Measurements from ENCODE around the gene RHEB. TPM values are rescaled to one million over a fixed set of nuclear protein-coding genes. Genes with fewer than 3 reads are reported as not detected.

RHEB gene
- total RNA-seq, 1 experiment from 2014 or later: 87.0 TPM

GRCh38 chr7:151511946-151512345, 7.7 kb downstream of the RHEB start:
- no peak overlapping the region for H3K4me2 ChIP-seq (ENCODE audit: low read length)
- H3K9me2 ChIP-seq (replicated peaks; ENCODE audit: low read length): no peaks in the 10 kb centered on the region
- peaks cover 100% of the 10 kb centered on the region for H3K79me2 ChIP-seq (ENCODE audit: low read length)
- H4K20me1 ChIP-seq (ENCODE audit: low read length): peaks cover 97% of the 10 kb centered on the region
- H3F3A ChIP-seq (ENCODE audit: low read length, unreplicated experiment): no peaks in the 10 kb centered on the region
- BruUV-seq (replicated peaks): no TSS peak
- H3K4me1 ChIP-seq (ENCODE audit: insufficient read depth, low read length): peaks cover 22% of the 10 kb centered on the region
- no peak for ATAC-seq
- H3K36me3 ChIP-seq (ENCODE audit: low read depth, low read length): no peaks in the 10 kb centered on the region
- no peaks in the 10 kb centered on the region for H3K27me3 ChIP-seq (ENCODE audit: low read length)
- DNase-seq: no peak
- ChIA-PET POLR2A (ENCODE audit: unreplicated experiment) (no interaction called here), CTCF (no interaction called here)
- no peak overlapping the region for H2AFZ ChIP-seq (ENCODE audit: low read length)
- no peaks in the 10 kb centered on the region for H3K9me3 ChIP-seq (ENCODE audit: low read length)
- no peak overlapping the region for H3K4me3 ChIP-seq (ENCODE audit: low read length)
- no peak for TF ChIP-seq CTCF (conservative IDR thresholded peaks at IDR 0.05; ENCODE audit: low read depth, low read length)
- no peak for TF ChIP-seq EZH2 (IDR thresholded peaks at IDR 0.05; ENCODE audit: low read length, unreplicated experiment)
- no peak for TF ChIP-seq EZH2phosphoT487 (IDR thresholded peaks at IDR 0.05; ENCODE audit: borderline replicate concordance, low read length)
- intact Hi-C loops (cut with micrococcal nuclease): no loop called here
- H3K9ac ChIP-seq (ENCODE audit: low read length): no peak overlapping the region
- no peak overlapping the region for H3K27ac ChIP-seq (ENCODE audit: low read length)

GRCh38 chr7:151511270-151511669, 8.4 kb downstream of the RHEB start:
- no peaks in the 10 kb centered on the region for H3K9me2 ChIP-seq (replicated peaks; ENCODE audit: low read length)
- no peaks in the 10 kb centered on the region for H3K27me3 ChIP-seq (ENCODE audit: low read length)
- peaks cover 21% of the 10 kb centered on the region for H3K4me1 ChIP-seq (ENCODE audit: insufficient read depth, low read length)
- no peaks in the 10 kb centered on the region for H3F3A ChIP-seq (ENCODE audit: low read length, unreplicated experiment)
- no peak overlapping the region for H2AFZ ChIP-seq (ENCODE audit: low read length)
- intact Hi-C loops (cut with micrococcal nuclease): no loop called here
- ChIA-PET POLR2A (ENCODE audit: unreplicated experiment) (no interaction called here), CTCF (no interaction called here)
- no peak for TF ChIP-seq CTCF (conservative IDR thresholded peaks at IDR 0.05; ENCODE audit: low read depth, low read length)
- TF ChIP-seq EZH2phosphoT487 (IDR thresholded peaks at IDR 0.05; ENCODE audit: borderline replicate concordance, low read length): no peak
- no peak for TF ChIP-seq EZH2 (IDR thresholded peaks at IDR 0.05; ENCODE audit: low read length, unreplicated experiment)
- H3K79me2 ChIP-seq (ENCODE audit: low read length): peaks cover 100% of the 10 kb centered on the region
- ATAC-seq (no peak), DNase-seq (no peak)
- no peaks in the 10 kb centered on the region for H3K36me3 ChIP-seq (ENCODE audit: low read depth, low read length)
- no TSS peak for BruUV-seq (replicated peaks)
- H3K4me2 ChIP-seq (ENCODE audit: low read length): no peak overlapping the region
- H3K9me3 ChIP-seq (ENCODE audit: low read length): no peaks in the 10 kb centered on the region
- H3K4me3 ChIP-seq (ENCODE audit: low read length): no peak overlapping the region
- peaks cover 98% of the 10 kb centered on the region for H4K20me1 ChIP-seq (ENCODE audit: low read length)
- H3K9ac ChIP-seq (ENCODE audit: low read length): no peak overlapping the region
- no peak overlapping the region for H3K27ac ChIP-seq (ENCODE audit: low read length)

- DNase-seq (no peak), ATAC-seq (no peak; the same call in 1 of the 2 replicates)
- H3K9me2 ChIP-seq (replicated peaks; ENCODE audit: low read length): no peaks in the 10 kb centered on the region
- H3K79me2 ChIP-seq (ENCODE audit: low read length): peaks cover 100% of the 10 kb centered on the region
- no peaks in the 10 kb centered on the region for H3K27me3 ChIP-seq (ENCODE audit: low read length)
- H3K9me3 ChIP-seq (ENCODE audit: low read length): no peaks in the 10 kb centered on the region
- H2AFZ ChIP-seq (ENCODE audit: low read length): no peak overlapping the region
- POLR2A ChIA-PET (ENCODE audit: unreplicated experiment): no interaction called here
- no peak overlapping the region for H3K4me2 ChIP-seq (ENCODE audit: low read length)
- H3K4me3 ChIP-seq (ENCODE audit: low read length): no peak overlapping the region
- no TSS peak for BruUV-seq (replicated peaks)
- H3K9ac ChIP-seq (ENCODE audit: low read length): no peak overlapping the region
- no peaks in the 10 kb centered on the region for H3K36me3 ChIP-seq (ENCODE audit: low read depth, low read length)
- CTCF ChIA-PET: no interaction called here
- no peak for TF ChIP-seq EZH2phosphoT487 (IDR thresholded peaks at IDR 0.05; ENCODE audit: borderline replicate concordance, low read length)
- TF ChIP-seq EZH2 (IDR thresholded peaks at IDR 0.05; ENCODE audit: low read length, unreplicated experiment): no peak
- no peak for TF ChIP-seq CTCF (conservative IDR thresholded peaks at IDR 0.05; ENCODE audit: low read depth, low read length)
- H3K27ac ChIP-seq (ENCODE audit: low read length): no peak overlapping the region
- H3F3A ChIP-seq (ENCODE audit: low read length, unreplicated experiment): no peaks in the 10 kb centered on the region
- H4K20me1 ChIP-seq (ENCODE audit: low read length): peaks cover 98% of the 10 kb centered on the region
- H3K4me1 ChIP-seq (ENCODE audit: insufficient read depth, low read length): peaks cover 34% of the 10 kb centered on the region
- intact Hi-C loops (cut with micrococcal nuclease): no loop called here
Observed at GRCh38 chr7:151509670-151510333, 9.9 kb downstream of the RHEB start.

All from PC-3 (cell line).